ENCODE measurements around the gene CYBA. TPM values are rescaled to one million over a fixed set of nuclear protein-coding genes. Genes with fewer than 3 reads are reported as not detected.

Gene CYBA
- total and polyA plus RNA-seq, 9 of the 15 experiments (the other 6 are each of a cell fraction or from before 2014, with no cell fraction given), result 0.34 to 683 (median 93.0) TPM

DNA sequence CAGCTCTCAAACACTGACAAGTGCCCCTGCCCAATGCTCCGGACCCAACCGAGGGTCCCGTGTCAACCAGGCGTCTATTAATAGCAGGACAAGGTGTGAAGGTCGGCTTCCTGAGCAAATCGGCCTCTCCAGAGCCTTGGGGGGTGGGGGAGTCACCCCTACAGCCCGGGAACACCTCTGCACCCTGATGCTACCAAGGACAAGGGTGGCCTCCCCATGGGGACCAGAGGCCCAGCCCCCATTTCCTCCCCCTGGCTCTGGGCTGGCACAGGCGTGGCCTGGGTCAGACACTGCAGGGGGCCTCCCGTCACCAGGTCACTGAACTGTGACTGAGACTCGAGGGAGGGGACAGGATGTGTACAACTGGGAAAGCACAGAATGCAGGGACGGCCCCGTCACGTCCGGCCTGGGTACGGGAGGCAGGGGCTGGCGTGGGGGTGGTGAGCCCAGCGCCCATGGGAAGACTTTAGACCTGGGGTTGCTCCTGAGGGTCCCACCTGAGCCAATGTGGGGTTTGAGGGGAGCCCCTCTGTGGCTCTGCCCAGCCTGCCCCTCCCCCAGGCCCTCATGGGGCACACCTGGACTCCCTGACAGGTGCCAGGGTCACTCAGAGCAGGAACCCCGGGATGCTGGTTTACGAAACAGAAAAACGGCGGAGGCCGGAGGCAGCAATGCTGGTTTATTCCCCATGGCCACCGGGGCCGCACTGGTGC, 579 bp upstream of the CYBA start (continued):
- TF ChIP-seq ZBTB40 (IDR thresholded peaks at IDR 0.05), result peak; percentile 89
- no peak for TF ChIP-seq ZBTB40 (CRISPR knock-in tag; IDR thresholded peaks at IDR 0.05)
- peak; percentile 60; the same call in 1 of the 2 replicates for TF ChIP-seq FOXP4 (CRISPR knock-in tag; IDR thresholded peaks at IDR 0.05; ENCODE audit: borderline replicate concordance)
- TF ChIP-seq ZNF354B (CRISPR knock-in tag; IDR thresholded peaks at IDR 0.05), result no peak
- 0 out of 2 replicates have a peak, but pooled peaks have one; percentile 67 for TF ChIP-seq FOXK1 (CRISPR knock-in tag; IDR thresholded peaks at IDR 0.05; ENCODE audit: borderline replicate concordance)
- 0 out of 2 replicates have a peak, but pooled peaks have one; percentile 28 for TF ChIP-seq HDGF (IDR thresholded peaks at IDR 0.05)
- TF ChIP-seq RUNX1 (IDR thresholded peaks at IDR 0.05; ENCODE audit: low read depth), result no peak
- TF ChIP-seq, protein P1, sequence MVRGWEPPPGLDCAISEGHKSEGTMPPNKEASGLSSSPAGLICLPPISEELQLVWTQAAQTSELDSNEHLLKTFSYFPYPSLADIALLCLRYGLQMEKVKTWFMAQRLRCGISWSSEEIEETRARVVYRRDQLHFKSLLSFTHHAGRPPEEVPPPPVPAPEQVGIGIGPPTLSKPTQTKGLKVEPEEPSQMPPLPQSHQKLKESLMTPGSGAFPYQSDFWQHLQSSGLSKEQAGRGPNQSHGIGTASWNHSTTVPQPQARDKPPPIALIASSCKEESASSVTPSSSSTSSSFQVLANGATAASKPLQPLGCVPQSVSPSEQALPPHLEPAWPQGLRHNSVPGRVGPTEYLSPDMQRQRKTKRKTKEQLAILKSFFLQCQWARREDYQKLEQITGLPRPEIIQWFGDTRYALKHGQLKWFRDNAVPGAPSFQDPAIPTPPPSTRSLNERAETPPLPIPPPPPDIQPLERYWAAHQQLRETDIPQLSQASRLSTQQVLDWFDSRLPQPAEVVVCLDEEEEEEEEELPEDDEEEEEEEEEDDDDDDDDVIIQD (CRISPR knock-in tag; IDR thresholded peaks at IDR 0.05), result no peak
- TF ChIP-seq ZNF253 (CRISPR knock-in tag; conservative IDR thresholded peaks at IDR 0.05), result no peak
- TF ChIP-seq RBBP5 (IDR thresholded peaks at IDR 0.05; ENCODE audit: borderline replicate concordance, insufficient read depth, low read length, poor library complexity, severe bottlenecking), result peak; percentile 49
- TF ChIP-seq ERF (CRISPR knock-in tag; IDR thresholded peaks at IDR 0.05), result peak; percentile 58; the same call in 1 of the 2 replicates
- TF ChIP-seq ZNF644 (tag; IDR thresholded peaks at IDR 0.05; ENCODE audit: low read depth), result no peak
- peak; percentile 54 for TF ChIP-seq NFIC (IDR thresholded peaks at IDR 0.05)
- 0 out of 2 replicates have a peak, but pooled peaks have one; percentile 27 for TF ChIP-seq NFE2 (IDR thresholded peaks at IDR 0.05; ENCODE audit: low read depth)
- no peak; the same call in 1 of the 2 replicates for TF ChIP-seq HCFC1 (IDR thresholded peaks at IDR 0.05; ENCODE audit: low read depth, low read length)
